Keratinocyte (primary cell): ENCODE measurements around the gene FBXW9. TPM values are rescaled to one million over a fixed set of nuclear protein-coding genes. Genes with fewer than 3 reads are reported as not detected.
A peak's percentile ranks its signal among the peaks of the same experiment; 100 is the strongest.

Experiments used
- DNase-seq: peaks from one replicate; pipeline ENCODE4 v3.0.0-alpha.2; 2011; ENCODE audit warnings: low read depth, missing footprints, low spot score
- FAIRE-seq: peaks from 2 replicates; lab custom pipeline; 2011; peaks lifted over from hg19 to GRCh38; lab: Jason Lieb, UNC
- H2AFZ ChIP-seq: 2 replicates; pipeline ENCODE4 v1.6.0; 2012; ENCODE audit warnings: low read length, control low read depth, inconsistent platforms; ENCODE audit not compliant: control insufficient read depth
- H3K27ac ChIP-seq: 2 replicates; pipeline ENCODE4 v1.5.1; 2011; ENCODE audit warnings: low read length; ENCODE audit not compliant: control insufficient read depth, insufficient read depth
- H3K27me3 ChIP-seq: 3 replicates; pipeline ENCODE4 v1.6.0; 2011; ENCODE audit warnings: low read length; ENCODE audit not compliant: control insufficient read depth, insufficient read depth; ENCODE audit errors: extremely low read depth
- H3K36me3 ChIP-seq, 2 experiments: 2 replicates in 1 of 2; 3 replicates in 1 of 2; pipeline ENCODE4 v1.5.1; 2011; ENCODE audit warnings: low read length in 2 of 2, mild to moderate bottlenecking in 1 of 2; ENCODE audit not compliant: control insufficient read depth in 2 of 2, insufficient read depth in 2 of 2; ENCODE audit errors: extremely low read depth in 1 of 2
- H3K4me1 ChIP-seq: 3 replicates; pipeline ENCODE4 v1.5.1; 2011; ENCODE audit warnings: low read length; ENCODE audit not compliant: control insufficient read depth, insufficient read depth; ENCODE audit errors: extremely low read depth
- H3K4me2 ChIP-seq: 3 replicates; pipeline ENCODE4 v1.6.0; 2011; ENCODE audit warnings: low read depth, low read length; ENCODE audit not compliant: control insufficient read depth, insufficient read depth; ENCODE audit errors: extremely low read depth
- H3K4me3 ChIP-seq, 3 experiments: fragments of 200-600 bp in 1 of 3; sonication (generic) in 1 of 3; 2 replicates in 2 of 3; 3 replicates in 1 of 3; pipeline ENCODE4 v1.5.1; 2011 to 2016; ENCODE audit warnings: low read length in 3 of 3, mild to moderate bottlenecking in 3 of 3, control low read depth in 2 of 3, inconsistent platforms in 1 of 3, low read depth in 1 of 3, mixed read lengths in 1 of 3, mixed run types in 1 of 3, moderate library complexity in 1 of 3; ENCODE audit not compliant: control insufficient read depth in 2 of 3, insufficient read depth in 2 of 3; ENCODE audit errors: extremely low read depth in 1 of 3
- H3K79me2 ChIP-seq: 2 replicates; pipeline ENCODE4 v1.6.0; 2012; ENCODE audit warnings: low read length; ENCODE audit not compliant: control insufficient read depth, insufficient read depth
- H3K9ac ChIP-seq: 3 replicates; pipeline ENCODE4 v1.6.0; 2011; ENCODE audit warnings: low read length; ENCODE audit not compliant: control insufficient read depth, insufficient read depth; ENCODE audit errors: extremely low read depth
- H3K9me1 ChIP-seq: 3 replicates; pipeline ENCODE4 v1.6.0; 2011; ENCODE audit warnings: low read length; ENCODE audit not compliant: control insufficient read depth, insufficient read depth; ENCODE audit errors: extremely low read depth
- H3K9me3 ChIP-seq: 2 replicates; pipeline ENCODE4 v1.5.1; 2012; ENCODE audit warnings: low read depth, low read length; ENCODE audit not compliant: control insufficient read depth
- H4K20me1 ChIP-seq: 3 replicates; pipeline ENCODE4 v1.6.0; 2011; ENCODE audit warnings: low read length; ENCODE audit not compliant: control insufficient read depth, insufficient read depth; ENCODE audit errors: extremely low read depth
- EZH2 ChIP-seq: IDR thresholded peaks from one replicate; pipeline ENCODE4 v1.6.1; 2012; ENCODE audit warnings: inconsistent platforms, mild to moderate bottlenecking, low read length, moderate library complexity
- dilution Hi-C: fragments of 300-500 bp; cut with MboI; formaldehyde crosslinking; loops from one replicate; pipeline ENCODE4 v1.7.0; 2020; ENCODE audit warnings: low sequenced_read_pairs; ENCODE audit not compliant: extremely low pct_ligation_motif_present
- polyA plus RNA-seq, 5 experiments: library from polyadenylated mRNA; depleted of rRNA in 3 of 5; stranded (reverse) in 3 of 5; stranded (forward) in 1 of 5; unstranded in 1 of 5; fragments of >200 nt; gene quantifications; 1 replicate in 1 of 5; 2 replicates in 3 of 5; 3 replicates in 1 of 5; pipeline versions ENCODE4 v1.2.1 to v1.2.3, GENCODE V29; 2011 to 2012; ENCODE audit warnings: missing spikeins in 2 of 5, low read depth in 1 of 5, low replicate concordance in 1 of 5
- TF ChIP-seq, protein P1 (sequence below), 3 experiments: IDR thresholded peaks in 1 of 3; conservative IDR thresholded peaks in 1 of 3; optimal IDR thresholded peaks in 1 of 3; 2 replicates in 2 of 3; 3 replicates in 1 of 3; pipeline versions ENCODE3 to v1.5.1; 2011; ENCODE audit warnings: low read length in 3 of 3, mild to moderate bottlenecking in 3 of 3, moderate library complexity in 2 of 3, control low read depth in 1 of 3, inconsistent platforms in 1 of 3; ENCODE audit not compliant: insufficient read depth in 2 of 3; ENCODE audit errors: extremely low read depth in 1 of 3

The FBXW9 gene
- polyA plus RNA-seq, 1 donor (not counting 4 experiments of a cell fraction or from before 2014, with no cell fraction given): 5.6 TPM

DNA sequence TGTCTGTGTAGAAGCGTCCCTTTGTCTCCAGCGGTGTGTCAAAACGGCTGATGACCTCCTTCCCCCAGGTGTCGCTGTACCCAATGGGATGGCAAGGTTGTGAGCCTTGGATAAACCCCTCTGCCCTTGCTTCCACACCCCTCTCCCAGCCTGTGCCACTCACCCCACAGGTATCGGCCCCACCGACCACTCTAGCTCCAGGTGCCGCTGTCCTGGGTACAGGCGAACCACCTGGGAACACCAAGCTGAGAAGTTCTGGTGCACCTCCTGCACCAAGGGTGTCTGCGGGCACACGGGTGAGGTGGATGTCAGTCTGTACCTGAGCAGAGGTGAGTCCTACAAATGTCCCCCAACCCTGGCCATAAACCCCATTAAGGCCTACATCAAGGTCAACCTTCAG lies 46.5 kb downstream of the FBXW9 start:
- no peak for DNase-seq
- Histone ChIP-seq H3K79me2 (no peaks in the 10 kb centered on the region), H4K20me1 (no peaks in the 10 kb centered on the region), H3K9me3 (no peaks in the 10 kb centered on the region), H3K9ac (no peak overlapping the region), H3K27ac (no peak overlapping the region), H3K4me1 (no peaks in the 10 kb centered on the region), H3K36me3 (peaks cover 0 to 7% of the 10 kb centered on the region in 2 experiments), H2AFZ (no peak overlapping the region), H3K27me3 (no peaks in the 10 kb centered on the region), H3K9me1 (no peaks in the 10 kb centered on the region), H3K4me3 (no peak overlapping the region), H3K4me2 (no peak overlapping the region)
- FAIRE-seq: no peak
- dilution Hi-C loops: no loop called here
- TF ChIP-seq, protein P1, sequence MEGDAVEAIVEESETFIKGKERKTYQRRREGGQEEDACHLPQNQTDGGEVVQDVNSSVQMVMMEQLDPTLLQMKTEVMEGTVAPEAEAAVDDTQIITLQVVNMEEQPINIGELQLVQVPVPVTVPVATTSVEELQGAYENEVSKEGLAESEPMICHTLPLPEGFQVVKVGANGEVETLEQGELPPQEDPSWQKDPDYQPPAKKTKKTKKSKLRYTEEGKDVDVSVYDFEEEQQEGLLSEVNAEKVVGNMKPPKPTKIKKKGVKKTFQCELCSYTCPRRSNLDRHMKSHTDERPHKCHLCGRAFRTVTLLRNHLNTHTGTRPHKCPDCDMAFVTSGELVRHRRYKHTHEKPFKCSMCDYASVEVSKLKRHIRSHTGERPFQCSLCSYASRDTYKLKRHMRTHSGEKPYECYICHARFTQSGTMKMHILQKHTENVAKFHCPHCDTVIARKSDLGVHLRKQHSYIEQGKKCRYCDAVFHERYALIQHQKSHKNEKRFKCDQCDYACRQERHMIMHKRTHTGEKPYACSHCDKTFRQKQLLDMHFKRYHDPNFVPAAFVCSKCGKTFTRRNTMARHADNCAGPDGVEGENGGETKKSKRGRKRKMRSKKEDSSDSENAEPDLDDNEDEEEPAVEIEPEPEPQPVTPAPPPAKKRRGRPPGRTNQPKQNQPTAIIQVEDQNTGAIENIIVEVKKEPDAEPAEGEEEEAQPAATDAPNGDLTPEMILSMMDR (optimal IDR thresholded peaks at IDR 0.05 in 1 of 3, IDR thresholded peaks at IDR 0.05 in 1 of 3, conservative IDR thresholded peaks at IDR 0.05 in 1 of 3; ENCODE audit: extremely low read depth in 1 of 3, insufficient read depth in 2 of 3, low read length in 3 of 3): no peak
- TF ChIP-seq EZH2: no peak

DNA sequence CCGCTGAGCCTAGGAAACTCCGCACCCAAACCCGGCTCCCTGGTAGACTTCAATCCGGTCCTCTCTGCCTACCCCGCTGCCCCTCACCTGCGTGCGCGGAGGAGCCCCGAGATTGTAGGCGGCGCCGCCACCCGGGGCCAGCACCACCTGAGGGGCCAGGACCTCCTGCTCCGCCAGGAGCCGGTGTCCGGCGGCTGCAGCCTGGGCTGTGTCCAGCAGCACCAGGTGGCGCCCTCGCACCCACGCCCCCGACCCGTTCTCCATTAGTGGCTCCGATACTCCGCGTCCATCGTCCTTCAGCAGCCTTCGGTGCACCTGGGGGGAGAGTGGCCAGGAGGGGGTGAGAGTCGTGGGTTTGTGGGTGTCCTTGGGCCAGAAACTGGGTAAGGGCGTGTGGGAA lies 48.3 kb downstream of the FBXW9 start:
- TF ChIP-seq, protein P1 (optimal IDR thresholded peaks at IDR 0.05 in 1 of 3, IDR thresholded peaks at IDR 0.05 in 1 of 3, conservative IDR thresholded peaks at IDR 0.05 in 1 of 3; ENCODE audit: extremely low read depth in 1 of 3, insufficient read depth in 2 of 3, low read length in 3 of 3): peak in 1 of 3 experiments; percentile 46
- no peak for TF ChIP-seq EZH2
- H2AFZ ChIP-seq: no peak overlapping the region
- no peak for FAIRE-seq
- no peak overlapping the region for H3K27ac ChIP-seq
- H4K20me1 ChIP-seq: no peaks in the 10 kb centered on the region
- no peaks in the 10 kb centered on the region for H3K4me1 ChIP-seq
- H3K9me1 ChIP-seq: no peaks in the 10 kb centered on the region
- no peaks in the 10 kb centered on the region for H3K79me2 ChIP-seq
- dilution Hi-C loops: no loop called here
- H3K4me2 ChIP-seq: peak overlapping the region; percentile 27
- H3K4me3 ChIP-seq: no peak overlapping the region
- no peaks in the 10 kb centered on the region for H3K27me3 ChIP-seq
- no peaks in the 10 kb centered on the region for H3K9me3 ChIP-seq
- no peak overlapping the region for H3K9ac ChIP-seq
- no peak for DNase-seq
- H3K36me3 ChIP-seq: peaks cover 0 to 6% of the 10 kb centered on the region in 2 experiments
